Hippocampal formation (tissue), 2 donors: ENCODE measurements around the gene GLS.
"Not testable (repeated sequence)": the region's sequence is repeated elsewhere in the genome, so short reads cannot be mapped to it uniquely, and the experiment has no call there.

Experiments used
- DNase-seq, 2 donors: peaks; one replicate each; lab custom pipeline; 2025; lab: John Stamatoyannopoulos, UW

GLS gene

DNA sequence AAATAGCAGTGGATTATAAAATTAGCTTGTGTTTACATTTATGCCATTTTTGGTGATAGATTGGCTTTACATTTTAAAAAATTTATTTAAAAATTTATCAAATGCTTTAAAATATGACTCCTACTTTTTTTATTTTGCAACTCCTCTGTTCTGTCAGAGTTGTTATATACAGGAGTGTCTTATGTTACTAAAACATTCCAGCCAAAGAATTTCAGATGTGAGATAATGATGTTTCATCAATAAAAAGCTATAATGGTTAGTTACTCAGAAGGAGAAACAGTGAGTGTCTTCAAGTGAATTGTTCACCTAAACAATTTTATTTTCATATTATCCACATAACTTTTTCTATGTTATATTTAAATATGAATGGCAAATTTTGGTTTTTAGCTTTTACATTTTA lies 52.7 kb downstream of the GLS start:
- DNase-seq = no peak

GRCh38 chr2:190935054-190935453 lies 54.4 kb downstream of the GLS start:
- no peak for DNase-seq

GRCh38 chr2:190938771-190939335 lies 58.2 kb downstream of the GLS start:
- no peak for DNase-seq

DNA sequence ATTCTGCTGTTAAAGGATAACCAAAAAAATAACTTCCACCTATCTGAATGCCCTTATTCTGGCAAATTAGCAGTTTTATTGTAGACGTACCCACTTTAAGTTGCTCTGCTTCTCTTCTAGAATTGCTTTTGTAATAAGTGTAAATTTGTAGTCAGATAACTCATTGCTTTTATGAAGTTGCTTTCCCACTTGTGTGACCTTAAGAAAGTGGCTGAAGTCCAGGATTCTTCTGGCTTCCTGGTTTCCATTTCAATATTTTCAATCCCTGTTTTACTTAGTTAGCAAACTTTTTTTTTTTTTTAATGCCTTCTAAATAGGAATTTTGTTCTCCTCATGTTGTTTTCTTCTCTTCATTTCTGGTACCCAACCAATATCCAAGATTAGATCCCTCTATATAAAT lies 59.8 kb downstream of the GLS start:
- DNase-seq = no peak

- no peak for DNase-seq
Measured at GRCh38 chr2:190941571-190941970, 61.0 kb downstream of the GLS start.

DNA sequence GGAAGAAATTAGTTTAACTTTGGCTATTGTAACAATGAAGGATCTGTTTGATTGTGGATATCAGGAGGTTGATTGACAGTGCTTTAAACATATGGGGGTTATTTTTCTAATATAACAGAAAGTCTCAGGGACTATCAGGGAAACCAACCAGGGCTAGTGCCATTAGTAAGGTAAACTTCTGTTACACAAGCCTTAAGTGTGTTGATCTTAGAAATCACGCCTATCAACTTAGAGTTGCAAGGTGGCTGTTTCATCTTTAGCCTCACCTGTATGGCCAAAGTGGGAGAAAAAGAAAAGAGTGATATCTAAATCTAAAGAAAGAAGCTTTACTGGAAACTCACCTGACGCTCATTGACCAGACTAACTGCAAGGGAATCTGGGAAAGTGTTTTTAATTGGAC lies 62.1 kb downstream of the GLS start:
- no peak for DNase-seq

- no peak for DNase-seq
Measured at GRCh38 chr2:190943706-190944105, 63.1 kb downstream of the GLS start.

DNA sequence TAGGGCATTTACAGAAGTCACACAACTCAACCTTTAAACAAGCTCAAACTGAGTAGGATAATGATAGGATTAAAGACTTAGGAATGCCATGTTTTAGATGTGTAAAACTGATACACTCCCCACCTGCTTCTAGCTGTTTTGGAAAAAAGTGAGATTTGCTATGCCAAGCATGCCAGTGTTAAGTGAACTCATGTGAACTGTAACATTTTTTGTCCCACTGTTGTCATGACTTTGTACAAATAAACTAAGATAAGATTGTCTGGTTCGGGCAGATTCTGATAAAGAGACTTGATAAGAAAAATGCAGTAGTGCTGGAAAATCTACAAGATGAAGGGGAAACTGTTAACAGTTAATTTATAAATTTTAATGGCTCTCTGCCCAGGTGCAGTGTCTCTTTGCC lies 66.5 kb downstream of the GLS start:
- DNase-seq = no peak

DNA sequence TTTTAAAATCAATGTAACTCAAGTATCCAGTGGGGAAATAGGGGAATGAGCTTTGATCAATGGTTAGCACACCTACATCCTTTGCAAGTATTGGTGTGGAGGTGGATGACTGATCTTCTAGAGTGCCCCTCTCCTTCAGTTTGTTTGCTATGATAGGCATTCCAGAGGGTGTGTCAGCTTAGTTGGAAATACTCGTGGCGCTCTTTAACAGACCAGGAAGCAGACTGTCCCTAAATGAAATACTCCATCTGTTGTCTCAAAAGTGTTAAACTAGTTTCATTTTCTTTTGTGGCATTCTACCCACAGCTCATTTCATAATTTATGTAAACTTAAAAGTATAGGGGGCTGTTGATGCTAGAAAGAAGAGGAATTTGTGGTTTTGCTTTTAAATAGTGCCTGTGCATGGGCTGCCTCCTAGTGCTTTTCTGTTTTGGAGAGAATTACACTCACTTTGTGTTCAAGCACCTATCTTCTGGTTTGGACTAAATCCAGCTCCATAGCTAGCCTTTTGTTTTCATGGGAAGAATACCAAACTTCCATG lies 67.2 kb downstream of the GLS start:
- no peak for DNase-seq

DNA sequence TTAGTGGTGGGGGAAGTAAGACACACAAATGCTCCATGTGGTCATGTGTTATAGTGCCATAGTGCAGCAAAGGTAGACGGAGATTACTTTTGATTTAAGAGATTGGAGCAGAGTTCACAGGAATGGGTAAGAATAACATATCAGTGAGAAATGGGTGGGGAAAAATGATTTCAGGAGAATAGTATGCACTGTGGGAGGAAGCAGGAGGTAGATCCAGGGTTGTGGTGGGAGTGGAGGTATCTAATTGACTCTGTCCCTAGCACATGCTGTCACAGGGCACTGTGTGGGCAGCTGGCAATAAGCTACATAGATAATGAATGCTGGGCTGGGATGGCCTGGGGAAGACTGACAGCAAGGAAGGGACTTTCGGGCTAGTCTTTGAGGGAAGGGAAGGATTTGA lies 68.0 kb downstream of the GLS start:
- no peak for DNase-seq

- DNase-seq = no peak
Measured at GRCh38 chr2:190950566-190950991, 70.0 kb downstream of the GLS start.

DNA sequence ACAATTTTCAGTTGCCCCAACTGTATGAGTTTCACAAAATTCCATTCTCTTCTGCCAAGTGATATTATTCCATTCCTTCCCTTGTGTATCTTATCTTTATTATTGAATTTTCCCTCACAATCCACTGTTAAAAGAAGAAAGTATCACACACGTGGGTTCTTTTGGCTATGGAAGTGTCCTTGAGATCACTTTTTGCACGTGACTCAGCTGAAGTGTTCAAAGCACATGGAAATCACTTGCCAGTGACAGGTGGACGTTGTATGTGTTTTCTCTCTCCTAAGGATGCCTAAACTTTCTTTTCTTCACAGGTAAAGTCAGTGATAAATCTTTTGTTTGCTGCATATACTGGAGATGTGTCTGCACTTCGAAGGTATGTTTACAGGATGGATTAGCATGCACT lies 72.6 kb downstream of the GLS start:
- DNase-seq = no peak

DNA sequence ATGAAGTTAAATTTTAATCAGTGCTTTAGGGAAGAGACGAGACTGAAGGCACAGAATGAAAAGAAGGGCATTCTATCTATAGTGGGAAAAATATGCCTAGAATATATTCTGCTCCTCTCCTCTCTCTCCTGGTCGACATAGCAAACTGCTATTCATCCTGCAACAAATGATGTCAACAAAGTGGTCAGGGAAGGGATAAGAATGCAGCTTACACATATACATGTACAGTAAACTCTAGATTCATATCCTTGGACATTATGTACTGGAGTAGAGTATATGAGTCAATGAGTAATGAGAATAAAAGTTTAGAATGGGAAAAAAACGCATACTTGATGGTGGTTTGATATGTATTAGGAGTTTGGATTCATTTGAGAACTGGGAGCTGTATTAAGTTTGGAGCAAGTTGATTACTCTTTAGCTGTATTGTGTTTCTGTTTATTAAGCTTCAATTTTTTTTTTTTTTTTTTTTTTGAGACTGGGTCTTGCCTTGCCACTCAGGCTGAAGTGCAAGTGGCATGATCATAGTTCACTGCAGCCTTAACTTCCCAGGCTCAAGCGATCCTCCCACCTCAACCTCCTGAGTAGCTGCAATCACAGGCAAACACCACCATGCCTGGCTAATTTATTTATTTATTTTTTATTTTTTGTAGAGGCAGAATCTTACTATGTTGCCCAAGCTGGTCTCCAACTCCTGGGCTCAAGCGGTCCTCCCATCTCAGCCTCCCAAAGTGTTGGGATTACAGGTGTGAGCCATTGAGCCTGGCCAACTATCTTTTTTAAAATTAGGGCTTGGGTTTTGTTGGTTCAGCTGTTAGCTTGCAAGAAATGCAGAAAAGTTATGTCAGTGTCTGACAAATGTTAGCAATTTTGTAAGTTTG lies 79.5 kb downstream of the GLS start:
- DNase-seq = no peak

- not testable (repeated sequence) for DNase-seq
Measured at GRCh38 chr2:190961117-190961516, 80.5 kb downstream of the GLS start.

- no peak for DNase-seq
Measured at GRCh38 chr2:190961918-190962487, 81.4 kb downstream of the GLS start.

- DNase-seq = no peak
Measured at GRCh38 chr2:190963088-190963487, 82.5 kb downstream of the GLS start.

DNA sequence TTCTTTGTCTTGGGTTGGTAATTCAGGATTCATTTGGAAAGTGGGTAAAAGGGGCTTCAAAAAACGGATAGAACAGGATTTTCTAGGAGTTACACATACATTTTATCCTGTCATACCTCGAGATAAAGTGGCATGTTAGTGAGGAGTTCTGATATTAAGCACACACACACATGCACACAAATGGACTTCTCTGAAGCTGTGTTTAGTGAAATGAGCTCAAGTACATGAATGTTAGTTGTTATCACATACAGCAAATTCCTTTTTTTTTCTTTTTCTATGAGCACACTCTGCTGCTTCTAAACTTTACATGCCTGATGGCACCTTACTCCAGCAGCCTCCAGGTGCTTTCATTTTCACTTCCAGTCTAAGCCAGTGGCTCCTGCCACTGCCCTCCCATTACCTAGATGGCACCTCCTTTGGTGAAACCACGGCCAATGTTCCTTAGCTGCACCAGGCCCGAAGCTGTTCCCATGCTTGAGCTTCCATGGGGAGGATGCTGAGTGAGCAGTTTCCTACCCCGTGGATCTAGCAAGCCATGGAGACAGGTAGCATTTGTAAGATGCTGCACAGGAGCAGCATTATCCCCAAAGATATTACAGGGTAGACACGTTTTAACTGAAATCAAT lies 83.7 kb downstream of the GLS start:
- no peak for DNase-seq

GRCh38 chr2:190965580-190966222 lies 85.1 kb downstream of the GLS start:
- no peak for DNase-seq

DNA sequence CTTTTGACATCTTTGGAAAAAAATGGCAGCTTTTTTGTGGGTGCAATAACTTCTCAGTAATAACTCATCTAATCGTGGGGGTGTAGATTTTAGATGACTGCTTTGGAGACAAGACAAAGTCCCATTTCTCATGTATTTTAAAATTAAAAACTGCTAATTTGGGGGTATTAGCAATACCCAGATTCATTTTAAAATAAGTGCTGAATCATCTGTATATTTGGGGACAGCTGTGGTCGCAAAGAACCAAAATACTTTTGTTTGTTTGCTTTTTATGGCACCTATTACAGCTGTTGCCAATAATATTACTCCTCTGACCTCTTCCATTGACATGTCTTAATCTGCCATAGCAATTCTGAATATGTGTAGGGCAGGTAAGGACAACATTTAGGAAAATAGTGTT lies 87.9 kb downstream of the GLS start:
- no peak for DNase-seq

DNA sequence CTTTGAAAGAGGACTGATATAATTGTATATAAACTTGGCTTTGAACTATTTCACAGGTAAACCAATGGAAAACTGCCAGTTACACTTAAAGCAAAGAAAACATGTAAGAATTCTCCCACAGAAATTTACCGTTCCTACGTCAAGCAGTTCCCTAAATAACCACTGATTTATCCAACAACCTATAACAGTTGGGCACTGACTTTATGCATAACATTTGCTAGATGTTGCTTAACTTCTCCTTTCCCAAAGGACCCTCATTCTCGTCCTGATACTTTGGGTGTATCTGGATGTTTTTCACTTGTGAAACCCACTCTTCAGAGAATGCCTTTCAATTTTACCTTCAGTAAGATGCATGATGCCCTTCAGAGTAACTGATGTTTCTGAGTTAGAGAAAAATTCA lies 89.5 kb downstream of the GLS start:
- no peak for DNase-seq

GRCh38 chr2:190970873-190971506 lies 90.4 kb downstream of the GLS start:
- DNase-seq = no peak

DNA sequence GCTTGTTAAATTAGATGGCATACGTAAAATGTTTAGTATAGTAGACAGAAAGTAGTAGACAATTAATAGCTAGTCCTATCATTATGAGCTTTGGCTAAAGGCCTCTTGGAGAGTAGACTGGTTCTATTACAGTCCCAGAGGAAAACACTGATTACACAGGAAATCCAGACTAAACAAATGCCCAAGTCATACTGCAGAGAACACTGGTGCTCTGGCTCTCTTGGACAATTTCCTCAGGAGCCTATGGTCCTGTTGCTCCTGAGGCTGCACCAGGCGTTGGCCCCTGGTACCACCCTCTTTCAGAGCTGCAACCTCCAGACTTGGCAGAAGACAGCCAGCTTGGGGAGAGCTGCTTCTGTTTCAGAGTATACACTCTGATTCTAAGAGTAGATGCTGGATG lies 91.6 kb downstream of the GLS start:
- DNase-seq = no peak
